Articular chondrocyte of knee joint (primary cell): ENCODE measurements around the gene ELOVL1. TPM values are rescaled to one million over a fixed set of nuclear protein-coding genes. Genes with fewer than 3 reads are reported as not detected.

Experiments used
- total RNA-seq: library from RNA; depleted of rRNA; stranded (reverse); fragments of >200 nt; gene quantifications from 2 replicates; pipeline ENCODE4 v1.2.3, GENCODE V29; 2012

Gene ELOVL1
- total RNA-seq = 56.6 and 62.3 TPM in 2 replicates

DNA sequence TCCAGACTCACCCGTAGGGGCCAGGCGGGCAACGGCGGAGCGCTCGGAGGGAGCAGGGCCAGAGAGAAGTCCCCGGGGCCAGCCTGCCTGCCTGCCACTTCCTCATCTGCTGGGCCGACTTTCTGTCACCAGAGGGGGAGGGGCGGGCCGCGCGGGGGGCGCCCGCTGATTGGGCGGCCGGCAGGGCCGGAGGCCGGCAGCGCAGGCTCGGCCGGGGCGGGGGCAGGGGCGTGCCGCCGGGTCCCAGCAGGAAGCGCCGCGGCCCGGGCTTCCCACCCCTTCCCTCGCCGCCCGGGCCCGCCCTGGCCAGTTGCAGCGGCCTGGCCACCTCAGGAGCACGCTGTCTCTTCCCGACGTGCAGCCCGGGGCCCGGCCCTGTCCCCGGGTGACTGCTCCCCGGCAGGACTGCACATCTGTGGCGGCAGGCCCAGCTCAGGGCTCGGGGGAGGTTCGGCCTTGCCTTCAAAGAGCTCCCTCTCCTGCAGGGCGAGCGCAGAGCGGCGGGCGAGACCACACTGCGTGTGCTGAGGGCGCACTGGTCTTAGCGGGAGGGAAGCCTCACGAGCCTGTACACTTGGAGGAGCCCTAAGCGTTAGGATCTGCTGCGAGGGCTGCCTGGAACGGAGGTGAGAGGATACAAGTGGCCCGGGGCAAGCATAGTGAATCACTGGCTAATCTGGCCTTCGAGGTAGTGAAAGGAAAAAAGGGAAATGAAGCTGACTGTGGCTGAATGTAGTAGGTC is at the start of gene ELOVL1:
ELOVL1 (minus strand) TSS at position 108 of the 742 bp plus-strand sequence. CDS start 2,402 bp downstream, outside the sequence.

DNA sequence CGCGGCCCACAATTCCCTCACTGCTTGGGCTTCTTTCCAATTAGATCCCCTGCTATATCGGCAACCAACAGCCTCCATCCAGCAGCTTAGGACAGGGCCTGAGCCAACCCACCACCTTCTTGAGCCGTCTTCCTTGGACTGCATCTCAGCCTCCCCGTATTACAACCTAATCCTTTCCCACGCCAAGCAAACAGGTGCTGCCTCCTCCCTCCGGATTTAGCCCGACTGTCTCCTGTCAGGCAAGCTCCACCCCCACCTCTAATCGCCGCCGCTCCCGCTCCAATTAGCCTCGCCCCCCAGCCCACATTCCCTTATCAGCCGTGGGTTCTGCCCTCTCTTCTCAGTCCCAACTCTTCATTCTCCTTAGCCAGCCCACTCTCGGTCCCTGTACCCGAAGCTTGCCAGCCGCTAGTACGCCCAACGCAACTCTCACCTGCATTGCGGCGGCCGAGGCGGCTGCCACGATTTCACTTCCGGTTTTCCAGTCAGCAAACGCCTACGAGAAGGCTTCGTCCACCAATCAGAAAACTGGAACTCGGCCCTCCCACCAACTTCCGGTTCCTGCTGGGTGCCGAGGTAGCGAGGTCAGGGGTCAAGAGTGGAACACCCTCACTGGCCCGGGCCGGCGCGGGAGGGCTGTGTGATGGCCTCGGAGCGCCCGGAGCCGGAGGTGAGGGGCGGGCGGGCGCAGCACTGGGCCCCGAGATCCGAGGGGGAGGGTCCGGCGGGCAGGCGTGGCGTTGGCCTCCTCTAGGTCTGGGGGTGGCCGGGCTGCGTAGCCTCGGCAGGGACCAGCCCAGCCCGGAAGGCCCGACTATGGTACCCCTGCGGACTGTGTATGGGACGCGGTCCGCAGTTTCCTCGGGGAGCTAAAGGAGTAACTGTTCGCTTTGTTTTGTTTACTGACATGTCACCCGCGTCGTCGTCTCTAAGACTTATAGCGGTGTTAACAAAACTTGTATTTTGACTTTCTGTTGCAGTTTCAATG is 21.8 kb upstream of the ELOVL1 start, which contains the start of the genes MED8 and SZT2:
MED8 (minus strand) TSS at position 475 of the 988 bp plus-strand sequence; CDS start at position 439, 36 bp downstream.
SZT2 (plus strand) TSS at position 574 of the 988 bp plus-strand sequence; CDS start at position 644, 70 bp downstream.

DNA sequence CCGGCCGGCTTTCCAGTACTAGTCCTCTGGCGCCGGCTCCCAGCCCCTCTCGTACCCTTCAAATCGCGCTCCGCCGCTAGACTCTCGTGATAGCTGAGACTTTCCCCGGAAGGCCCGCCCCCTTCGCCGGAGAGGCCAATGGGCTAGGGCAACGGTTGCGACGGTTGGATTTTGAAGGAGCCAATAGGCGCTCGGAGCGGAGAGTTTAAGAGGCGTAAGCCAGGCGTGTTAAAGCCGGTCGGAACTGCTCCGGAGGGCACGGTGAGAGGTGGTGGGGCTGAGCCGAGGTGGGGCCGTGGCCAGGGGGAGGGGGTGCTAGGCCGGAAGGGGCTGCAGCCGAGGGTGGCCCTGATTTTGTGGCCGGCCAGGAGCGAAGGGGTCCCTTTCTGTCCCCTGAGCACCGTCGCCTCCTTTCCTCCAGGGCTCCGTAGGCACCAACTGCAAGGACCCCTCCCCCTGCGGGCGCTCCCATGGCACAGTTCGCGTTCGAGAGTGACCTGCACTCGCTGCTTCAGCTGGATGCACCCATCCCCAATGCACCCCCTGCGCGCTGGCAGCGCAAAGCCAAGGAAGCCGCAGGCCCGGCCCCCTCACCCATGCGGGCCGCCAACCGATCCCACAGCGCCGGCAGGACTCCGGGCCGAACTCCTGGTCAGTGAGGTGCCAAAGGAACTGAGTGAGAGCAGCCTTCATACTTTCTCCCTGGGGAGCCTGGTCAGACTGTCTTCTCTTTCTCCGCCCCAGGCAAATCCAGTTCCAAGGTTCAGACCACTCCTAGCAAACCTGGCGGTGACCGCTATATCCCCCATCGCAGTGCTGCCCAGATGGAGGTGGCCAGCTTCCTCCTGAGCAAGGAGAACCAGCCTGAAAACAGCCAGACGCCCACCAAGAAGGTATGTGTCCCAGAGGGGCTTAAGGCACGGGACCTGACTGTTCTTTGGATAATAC is 8.8 kb downstream of the ELOVL1 start, which contains the start of gene CDC20:
CDC20 (plus strand) TSS at position 236 of the 948 bp plus-strand sequence; CDS start at position 471, 235 bp downstream.

GRCh38 chr1:43337588-43337987 is 30.2 kb downstream of the ELOVL1 start, which contains the start of gene MPL:
Gene MPL (plus strand): TSS chr1:43337818. CDS start chr1:43337849, 31 bp downstream.

Other genes with a start within 250 kb of the ELOVL1 start
- gene EBNA1BP2, start 195.7 kb downstream of the ELOVL1 start, total RNA-seq = 54.4 and 57.5 TPM in 2 replicates
- 0.13 and 0.65 TPM in 2 replicates for gene CFAP57, start 195.7 kb downstream of the ELOVL1 start, total RNA-seq
- gene TMEM125, start 98.0 kb downstream of the ELOVL1 start, total RNA-seq = not detected in 2 replicates
- not detected in 2 replicates for gene C1orf210, start 82.4 kb downstream of the ELOVL1 start, total RNA-seq
- 1.3 and 1.6 TPM in 2 replicates for gene TIE1, start 67.0 kb downstream of the ELOVL1 start, total RNA-seq
- not detected in 2 replicates for gene MPL, start 30.2 kb downstream of the ELOVL1 start, total RNA-seq
- gene CDC20, start 9.0 kb downstream of the ELOVL1 start, total RNA-seq = 26.4 and 30.5 TPM in 2 replicates
- 47.9 and 48.6 TPM in 2 replicates for gene MED8, start 21.8 kb upstream of the ELOVL1 start, total RNA-seq
- gene SZT2, start 21.9 kb upstream of the ELOVL1 start, total RNA-seq = 33.2 and 43.4 TPM in 2 replicates
- 27.5 and 31.5 TPM in 2 replicates for gene HYI, start 85.9 kb upstream of the ELOVL1 start, total RNA-seq
- gene PTPRF, start 162.9 kb upstream of the ELOVL1 start, total RNA-seq = 22.5 and 30.6 TPM in 2 replicates